Fibroblast of upper back skin (primary cell): ENCODE results near the gene ACD.
A peak's percentile ranks its signal among the peaks of the same experiment; 100 is the strongest.

ENCODE experiments used
- DNase-seq: peaks from one replicate; pipeline ENCODE4 v3.0.0-alpha.2; 2013

The ACD gene

GRCh38 chr16:67645397-67646121 lies 14.5 kb downstream of the ACD start:
- DNase-seq = no peak

GRCh38 chr16:67644038-67644437 lies 16.0 kb downstream of the ACD start:
- no peak for DNase-seq

GRCh38 chr16:67641779-67642708 lies 18.0 kb downstream of the ACD start:
- DNase-seq = no peak

GRCh38 chr16:67637625-67638024 lies 22.4 kb downstream of the ACD start:
- no peak for DNase-seq

GRCh38 chr16:67636713-67637112 lies 23.3 kb downstream of the ACD start:
- no peak for DNase-seq

- peak; percentile 39 for DNase-seq
These were observed 27.5 kb downstream of the ACD start for GRCh38 chr16:67632415-67633172.

GRCh38 chr16:67628216-67628615 lies 31.8 kb downstream of the ACD start:
- no peak for DNase-seq

- no peak for DNase-seq
These were observed 46.3 kb downstream of the ACD start for GRCh38 chr16:67613808-67614207.

GRCh38 chr16:67608364-67608763 lies 51.7 kb downstream of the ACD start:
- no peak for DNase-seq
